ENCODE results near the gene RPL10.

- TF ChIP-seq, protein P1, sequence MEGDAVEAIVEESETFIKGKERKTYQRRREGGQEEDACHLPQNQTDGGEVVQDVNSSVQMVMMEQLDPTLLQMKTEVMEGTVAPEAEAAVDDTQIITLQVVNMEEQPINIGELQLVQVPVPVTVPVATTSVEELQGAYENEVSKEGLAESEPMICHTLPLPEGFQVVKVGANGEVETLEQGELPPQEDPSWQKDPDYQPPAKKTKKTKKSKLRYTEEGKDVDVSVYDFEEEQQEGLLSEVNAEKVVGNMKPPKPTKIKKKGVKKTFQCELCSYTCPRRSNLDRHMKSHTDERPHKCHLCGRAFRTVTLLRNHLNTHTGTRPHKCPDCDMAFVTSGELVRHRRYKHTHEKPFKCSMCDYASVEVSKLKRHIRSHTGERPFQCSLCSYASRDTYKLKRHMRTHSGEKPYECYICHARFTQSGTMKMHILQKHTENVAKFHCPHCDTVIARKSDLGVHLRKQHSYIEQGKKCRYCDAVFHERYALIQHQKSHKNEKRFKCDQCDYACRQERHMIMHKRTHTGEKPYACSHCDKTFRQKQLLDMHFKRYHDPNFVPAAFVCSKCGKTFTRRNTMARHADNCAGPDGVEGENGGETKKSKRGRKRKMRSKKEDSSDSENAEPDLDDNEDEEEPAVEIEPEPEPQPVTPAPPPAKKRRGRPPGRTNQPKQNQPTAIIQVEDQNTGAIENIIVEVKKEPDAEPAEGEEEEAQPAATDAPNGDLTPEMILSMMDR (IDR thresholded peaks at IDR 0.05), result no peak
- TF ChIP-seq POLR2A (IDR thresholded peaks at IDR 0.05), result no peak
These were observed 32.3 kb downstream of the RPL10 start for GRCh38 chrX:154430479-154430878.
